Activated CD4-positive, alpha-beta T cell treated with anti-CD3 and anti-CD28 coated beads, Interleukin-10, Interleukin-2, amounts not matched to agents 100 ng/mL and 50 ng/mL, durations not matched to agents 16 hours and 8 hours (primary cell): ENCODE data around the gene ERICH2.
"Not testable (repeated sequence)": the region's sequence is repeated elsewhere in the genome, so short reads cannot be mapped to it uniquely, and the experiment has no call there.

Source experiments
- DNase-seq: peaks from one replicate; pipeline ENCODE4 v3.0.0-alpha.2; 2020

ERICH2 gene, protein sequence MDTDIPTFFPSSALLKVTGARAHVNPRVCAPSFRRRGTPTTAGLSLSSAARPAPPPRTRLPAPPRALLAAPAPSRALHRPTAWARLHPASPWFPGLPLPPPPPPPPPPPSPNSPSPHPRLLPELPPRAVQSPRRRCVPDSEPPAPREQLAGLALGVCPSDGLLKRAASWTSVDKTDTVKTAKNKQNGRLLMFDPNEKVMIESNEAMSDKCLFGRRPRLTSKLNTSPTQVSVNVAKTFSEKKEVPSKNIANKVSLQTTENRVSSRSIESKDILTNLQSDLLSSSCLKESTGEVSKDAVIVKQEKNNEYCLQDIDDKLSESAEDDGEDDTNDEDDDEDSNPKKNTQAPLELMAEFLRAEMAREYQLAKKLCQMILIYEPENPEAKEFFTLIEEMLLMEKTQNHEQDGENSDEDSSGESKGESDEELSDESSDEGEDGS

DNA sequence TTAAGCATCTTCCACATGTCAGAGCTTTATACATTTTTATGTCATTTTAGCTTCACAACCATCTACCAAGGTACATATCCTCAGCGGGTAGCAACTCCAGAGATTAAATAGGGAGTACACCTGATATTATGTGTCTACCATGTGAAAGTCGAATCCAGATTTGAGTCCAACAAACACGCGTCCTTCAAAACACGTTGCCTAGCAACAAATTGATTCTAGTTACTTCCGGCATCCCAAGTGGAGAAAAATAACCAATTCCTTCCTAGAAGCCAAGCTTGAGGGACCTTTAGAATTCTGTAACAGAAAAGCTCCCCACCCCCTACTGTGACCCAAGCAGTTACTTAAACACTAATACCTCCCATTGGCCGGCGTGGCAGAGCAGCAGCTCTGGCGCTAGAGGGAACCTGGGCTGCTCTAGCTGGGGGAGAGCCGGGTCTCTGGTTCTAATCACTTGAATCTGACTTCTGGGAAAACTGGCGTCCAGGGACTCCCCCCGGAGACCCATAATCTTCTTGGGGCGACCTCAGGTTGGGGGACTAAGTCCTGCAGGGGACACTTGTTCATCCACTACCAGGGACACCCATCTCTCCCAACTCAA lies at the start of gene ERICH2:
Gene ERICH2 (plus strand): TSS at position 371 of the 598 bp plus-strand sequence. CDS start 304 bp downstream, outside the sequence.
- peak; percentile 45 for DNase-seq

DNA sequence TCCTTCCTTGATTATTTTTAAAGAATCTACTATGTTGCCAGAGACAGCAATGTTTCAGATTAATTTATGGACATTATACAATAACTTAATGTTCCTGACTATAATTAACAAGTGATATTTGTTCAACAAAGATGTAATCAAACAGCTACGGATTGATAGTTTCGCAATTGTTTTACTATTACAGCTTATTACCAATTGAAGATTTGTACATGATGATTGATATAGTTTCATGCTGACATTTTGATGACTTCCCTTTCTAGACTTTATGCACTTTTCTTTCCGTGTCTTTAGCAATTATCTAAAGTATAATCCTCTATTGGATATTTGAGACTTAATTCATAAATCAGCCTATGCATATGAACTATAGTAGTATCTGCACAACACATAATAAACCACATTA lies 48.5 kb upstream of the ERICH2 start:
- DNase-seq: no peak

DNA sequence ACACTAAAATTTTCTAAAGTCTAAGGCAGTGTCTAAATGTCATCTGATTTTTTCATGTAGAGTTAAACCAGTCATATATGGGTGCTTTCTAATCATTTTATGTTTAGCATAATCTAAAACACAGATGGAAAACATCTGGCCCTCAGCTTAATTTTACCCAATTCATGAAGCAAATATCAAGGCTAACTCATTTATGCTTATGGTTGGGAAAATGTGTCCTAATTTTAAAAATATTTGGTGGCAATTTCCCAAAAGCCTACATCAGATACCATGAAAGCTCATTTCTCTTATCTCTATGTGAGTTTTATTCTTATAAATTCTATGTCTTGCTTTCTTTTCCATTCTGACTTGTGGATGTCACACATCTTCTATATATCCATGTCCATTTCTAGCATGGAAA lies 47.9 kb upstream of the ERICH2 start:
- DNase-seq: no peak

DNA sequence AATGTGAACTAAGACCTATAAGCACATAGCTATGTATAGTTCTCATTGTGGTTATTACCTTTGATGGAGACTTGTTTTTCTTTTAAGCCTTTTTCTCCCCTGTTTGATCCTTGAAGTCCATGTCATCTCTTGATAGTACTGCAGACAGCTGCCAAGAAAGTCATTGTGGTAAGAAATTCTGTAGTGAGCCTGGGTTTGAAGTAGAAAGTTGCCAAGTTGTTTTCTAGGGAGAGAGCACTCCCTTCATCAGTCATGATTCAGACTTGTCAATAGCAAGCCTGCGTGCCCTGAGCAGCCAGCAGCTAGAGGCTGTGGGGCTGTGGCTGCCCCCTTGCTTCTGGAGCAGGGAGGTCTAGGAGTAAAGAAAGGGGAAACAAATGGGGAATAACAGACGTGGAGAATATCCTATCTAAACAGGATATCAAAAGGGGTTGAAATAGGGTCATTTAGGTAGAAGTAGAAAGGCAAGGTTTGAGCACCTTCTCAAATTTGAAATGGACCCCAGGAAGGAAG lies 46.7 kb upstream of the ERICH2 start:
- DNase-seq: no peak

DNA sequence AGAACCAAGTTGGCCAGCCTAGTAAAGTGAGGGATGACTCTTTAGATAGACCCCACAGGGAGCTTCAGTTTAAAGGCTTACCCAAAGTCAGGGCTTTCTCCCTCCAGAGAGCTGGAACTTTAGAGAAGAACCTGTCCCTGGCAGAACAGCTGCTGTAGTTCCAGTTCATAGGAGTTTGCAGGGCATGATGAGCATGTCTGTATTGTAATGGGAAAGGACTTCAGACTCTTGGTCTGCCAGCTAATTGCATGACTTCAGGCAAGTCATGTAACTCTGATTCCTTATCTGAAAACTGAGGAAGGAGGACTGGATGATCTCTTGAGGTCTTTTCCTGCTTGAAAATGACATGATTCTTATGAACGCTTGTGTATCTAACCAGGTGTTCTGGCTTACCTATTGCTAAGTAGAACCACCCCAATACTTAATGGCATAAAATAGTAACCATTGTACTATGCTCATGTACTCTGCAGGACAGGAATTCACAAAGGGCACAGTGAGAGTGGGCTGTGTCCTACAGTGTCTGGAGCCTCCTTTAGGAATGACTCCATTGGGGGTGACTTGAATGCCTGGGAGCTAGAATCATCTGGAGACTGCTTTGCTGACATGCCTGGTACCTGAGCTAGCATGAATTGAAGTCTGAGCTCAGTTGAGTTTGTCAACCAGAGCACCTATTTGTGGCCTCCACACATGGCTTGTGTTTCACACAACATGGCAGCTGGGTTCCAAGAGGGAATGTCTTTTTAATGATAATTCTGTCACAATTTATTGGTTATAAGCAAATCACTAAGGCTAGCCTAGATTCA lies 36.2 kb upstream of the ERICH2 start:
- DNase-seq: no peak

DNA sequence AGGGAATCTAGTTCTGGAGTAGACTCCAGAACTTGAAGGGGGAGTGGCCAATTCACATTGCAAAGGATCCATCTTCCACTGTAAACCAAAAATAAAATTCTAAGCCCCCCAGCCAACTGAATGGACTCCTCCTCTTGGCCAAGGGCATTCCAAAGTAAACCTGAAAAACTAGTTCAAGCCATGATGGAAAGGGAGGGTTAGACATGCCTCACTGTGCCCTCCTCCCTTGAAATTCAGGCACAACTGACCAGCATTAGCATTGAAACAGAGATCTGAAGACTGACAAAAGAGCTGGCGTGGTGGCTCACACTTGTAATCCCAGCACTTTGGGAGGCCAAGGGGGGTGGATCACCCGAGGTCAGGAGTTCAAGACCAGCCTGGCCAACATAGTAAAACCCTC lies 35.6 kb upstream of the ERICH2 start:
- not testable (repeated sequence) for DNase-seq

DNA sequence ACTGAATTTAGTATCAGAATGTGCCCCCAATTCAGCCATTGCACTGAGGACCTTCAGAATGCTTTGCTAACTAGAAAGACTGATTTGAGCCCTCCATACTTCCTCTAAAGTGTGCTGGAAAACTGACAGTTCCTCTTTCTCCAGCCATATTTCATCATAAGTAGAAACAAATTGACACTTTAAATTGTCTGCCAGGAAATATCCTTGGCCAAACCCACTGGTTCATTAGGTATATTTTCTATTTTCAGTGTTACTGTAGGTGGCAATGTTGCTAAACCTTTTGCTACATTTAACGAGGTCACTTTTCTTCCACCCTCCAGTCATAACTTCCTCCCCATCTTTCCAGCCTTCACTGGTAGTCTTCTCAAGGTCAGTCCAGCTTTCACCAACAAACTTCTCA lies 33.5 kb upstream of the ERICH2 start:
- DNase-seq: no peak

DNA sequence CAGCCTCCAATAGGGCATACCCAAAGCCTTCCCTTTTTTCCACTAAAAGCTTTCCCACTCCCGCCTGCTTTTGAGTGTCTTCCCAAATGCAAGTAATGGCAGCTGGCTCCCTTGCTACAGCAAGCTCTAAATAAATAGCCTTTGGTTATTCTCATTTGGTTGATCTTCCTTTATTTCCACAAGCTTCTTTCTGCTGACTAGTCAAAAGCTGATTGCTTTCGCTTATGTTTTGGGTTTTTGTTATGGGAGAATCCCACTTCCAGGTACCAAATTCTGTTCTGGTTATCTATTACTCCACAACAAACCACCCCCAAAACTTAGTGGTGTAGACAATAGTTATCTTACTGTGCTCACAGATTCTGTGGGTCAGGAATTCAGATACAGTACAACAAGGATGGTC lies 32.8 kb upstream of the ERICH2 start:
- DNase-seq: no peak

DNA sequence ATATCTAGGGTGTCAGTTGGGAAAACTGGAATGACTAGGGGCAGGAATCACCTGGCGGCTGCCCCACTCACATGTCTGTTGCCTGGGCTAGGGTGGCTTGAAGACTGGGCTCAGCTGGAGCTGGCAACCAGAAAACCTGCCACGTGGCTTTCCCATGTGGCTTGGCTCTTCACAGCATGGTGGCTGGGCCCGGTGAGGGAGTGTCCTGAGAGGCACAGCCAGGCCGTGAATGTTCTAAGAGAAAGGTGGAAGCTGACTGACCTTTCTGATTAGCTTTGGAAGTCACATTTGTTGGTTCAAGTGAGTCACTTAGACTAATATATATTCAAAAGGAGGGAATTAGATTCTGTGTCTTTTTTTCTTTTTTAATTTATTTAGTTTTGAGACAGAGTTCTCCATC lies 32.4 kb upstream of the ERICH2 start:
- no peak for DNase-seq

DNA sequence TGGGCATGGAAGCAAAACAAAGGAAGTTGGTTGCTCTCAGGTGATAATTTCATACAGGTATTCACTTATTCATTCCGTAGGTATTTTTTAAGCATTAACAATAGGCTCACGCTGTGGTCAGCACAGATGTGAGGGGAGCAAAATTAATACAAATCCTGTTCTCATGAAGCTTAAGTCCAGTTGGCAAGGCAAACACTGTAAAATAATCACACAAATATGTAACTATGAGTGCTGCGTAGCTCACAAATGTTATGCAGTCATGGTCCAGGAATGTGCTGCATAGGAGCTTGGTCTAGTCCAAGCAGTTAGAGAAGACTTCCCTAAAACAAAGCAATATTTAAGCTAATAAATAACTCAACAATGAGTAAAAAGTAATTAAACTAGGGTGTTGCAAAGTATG lies 31.1 kb upstream of the ERICH2 start:
- DNase-seq: no peak

DNA sequence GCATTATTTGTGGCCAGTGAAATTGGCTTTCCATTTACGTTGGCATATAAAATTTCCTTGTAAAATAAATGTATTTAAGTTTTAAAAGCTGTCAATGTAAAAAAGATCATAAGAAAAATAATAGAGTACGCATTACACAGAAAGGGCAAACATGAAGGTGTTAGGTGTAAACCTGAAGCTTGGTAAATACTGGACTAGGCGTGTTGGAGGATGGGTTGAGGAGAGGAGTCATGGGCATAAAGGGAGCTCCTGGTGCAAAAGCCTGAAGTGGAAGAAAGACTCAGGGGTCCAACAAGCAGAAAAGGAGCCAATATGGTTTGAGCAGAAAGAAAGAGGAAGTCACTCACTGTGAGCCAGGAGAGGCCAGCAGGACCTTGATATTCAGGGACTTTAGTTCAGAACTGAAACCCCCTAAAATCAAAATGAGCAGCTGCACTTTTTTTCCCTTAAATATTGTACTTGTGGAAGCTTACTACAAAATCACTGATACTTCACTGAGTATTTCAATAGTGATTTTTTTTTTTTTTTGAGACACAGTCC lies 30.6 kb upstream of the ERICH2 start:
- DNase-seq: no peak

DNA sequence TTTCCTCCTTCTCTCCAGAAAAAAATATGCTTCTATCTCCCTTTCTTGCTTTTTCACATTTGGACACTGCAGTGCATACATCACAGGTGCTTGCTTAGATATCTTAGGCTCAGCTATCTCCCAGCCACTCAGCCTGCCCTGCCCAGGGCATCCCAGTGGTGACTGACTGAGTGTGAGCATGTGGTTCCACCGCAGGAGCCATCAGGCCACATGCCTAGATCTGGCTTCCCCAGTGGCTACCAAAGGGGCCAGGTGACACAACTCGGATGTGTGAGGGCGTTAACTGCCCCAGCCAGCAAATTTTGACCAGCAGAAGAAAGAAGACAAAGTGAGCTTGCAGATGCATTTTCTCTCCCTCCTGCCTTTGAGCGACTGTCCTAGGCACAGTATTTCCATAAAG lies 29.5 kb upstream of the ERICH2 start:
- DNase-seq: no peak

DNA sequence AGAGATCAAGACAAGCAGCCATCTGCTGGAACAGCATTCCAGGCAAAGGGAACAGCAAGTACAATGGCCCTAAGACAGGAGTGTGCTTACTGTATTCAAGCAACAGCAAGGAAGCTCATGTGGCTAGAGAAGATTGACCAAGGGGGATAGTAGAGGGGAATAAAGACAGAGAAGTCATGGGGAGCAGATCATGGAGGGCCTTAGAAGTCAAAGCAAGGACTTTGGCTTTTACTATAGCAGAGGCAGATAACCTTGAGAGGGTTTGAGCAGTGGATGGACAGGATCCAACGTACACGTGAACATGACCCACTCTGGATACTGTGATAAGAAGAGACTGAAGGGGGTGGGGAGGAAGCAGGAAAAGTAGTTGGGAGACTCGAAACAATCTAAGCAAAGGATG lies 28.2 kb upstream of the ERICH2 start:
- DNase-seq: no peak

DNA sequence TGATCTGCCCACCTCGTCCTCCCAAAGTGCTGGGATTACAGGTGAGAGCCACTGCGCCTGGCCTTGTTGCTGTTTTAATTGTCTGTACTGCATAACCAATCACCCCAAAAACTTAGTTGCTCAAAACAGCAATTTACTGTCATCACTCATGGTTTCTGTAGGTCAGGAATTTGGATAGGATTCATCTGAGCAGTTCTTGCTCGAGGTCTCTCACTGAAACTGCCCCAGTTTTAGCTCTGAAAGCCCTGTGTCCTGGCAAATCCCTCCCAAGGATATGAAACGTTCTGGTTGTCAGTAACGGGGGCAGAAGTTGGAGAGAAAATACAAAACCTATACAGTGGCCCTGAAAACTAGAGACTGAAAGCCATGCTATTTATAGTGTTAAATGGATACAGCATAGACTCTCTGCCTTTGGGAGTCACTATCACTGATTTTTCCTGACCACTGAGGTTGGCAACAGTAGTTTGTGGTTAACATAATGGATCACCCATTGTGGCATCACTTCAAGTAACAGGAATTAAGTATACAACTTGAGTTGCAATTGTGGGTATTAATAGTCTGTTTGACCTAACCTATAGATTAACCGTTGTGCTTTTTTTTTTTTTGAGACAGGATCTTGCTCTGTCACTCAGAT lies 27.2 kb upstream of the ERICH2 start:
- DNase-seq: no peak

DNA sequence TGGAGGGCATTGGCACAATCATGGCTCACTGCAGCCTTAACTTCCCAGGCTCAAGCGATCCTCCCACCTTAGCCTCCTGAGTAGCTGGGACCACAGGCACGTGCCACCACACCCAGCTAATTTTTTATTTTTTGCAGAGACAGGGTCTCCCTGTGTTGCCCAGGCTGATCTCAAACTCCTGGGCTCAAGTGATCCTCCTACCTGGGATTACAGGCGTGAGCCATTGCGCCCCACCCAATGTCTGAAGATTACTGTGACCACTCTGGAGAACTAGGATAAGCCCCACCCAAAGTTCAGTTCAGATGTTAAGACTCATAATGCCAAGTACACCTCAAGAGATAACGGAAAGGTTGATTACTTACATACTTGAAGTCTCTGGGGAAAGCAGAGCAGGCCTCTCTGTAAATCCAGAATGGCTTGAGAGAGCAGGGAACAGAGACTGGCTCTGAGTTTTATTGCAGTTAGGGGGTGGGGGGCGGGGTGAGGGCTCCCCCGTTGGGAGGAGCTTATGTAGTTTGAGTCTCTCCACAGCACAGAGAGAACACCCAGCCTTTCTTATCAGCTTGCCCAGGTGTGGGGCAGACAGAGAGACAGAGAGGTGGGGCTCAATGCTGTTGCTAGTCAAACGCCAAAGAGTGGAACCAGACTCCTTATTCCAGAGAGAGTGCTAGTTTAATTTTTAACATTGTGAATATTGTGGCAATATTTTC lies 26.5 kb upstream of the ERICH2 start:
- no peak for DNase-seq

DNA sequence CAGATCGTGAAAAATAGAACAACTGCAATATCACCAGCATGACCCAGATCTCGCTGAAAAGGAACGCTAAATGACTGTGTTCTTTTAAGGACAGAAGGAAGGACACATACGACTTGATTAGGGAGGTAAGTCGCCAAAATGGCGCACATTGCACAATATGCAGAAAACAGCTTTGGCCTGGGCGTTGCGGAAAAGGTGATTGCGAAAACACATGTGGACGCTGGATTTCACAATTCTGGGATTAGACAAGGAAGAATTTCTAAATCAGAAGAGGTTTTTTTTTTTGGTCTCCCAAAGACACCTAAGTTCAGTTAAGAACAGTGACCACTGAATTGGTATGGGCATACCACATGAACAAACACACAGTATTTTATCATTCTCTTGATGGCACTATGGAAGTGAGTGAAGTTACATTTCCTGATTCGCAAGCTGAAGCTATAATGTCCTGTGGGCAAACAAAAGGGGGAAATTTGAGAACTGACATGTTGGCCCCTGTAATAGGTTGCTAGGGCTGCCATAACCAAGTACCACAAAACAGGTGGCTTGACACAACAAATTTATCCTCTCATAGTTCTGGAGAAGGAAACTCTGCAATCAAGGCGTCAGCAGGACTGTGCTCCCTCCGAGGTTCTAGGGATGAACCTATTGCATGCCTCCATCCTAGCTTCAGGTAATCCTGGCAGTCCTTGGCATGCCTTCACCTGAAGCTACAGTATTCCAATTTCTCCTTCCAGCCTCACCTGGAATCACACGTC lies 25.8 kb upstream of the ERICH2 start:
- DNase-seq: no peak

DNA sequence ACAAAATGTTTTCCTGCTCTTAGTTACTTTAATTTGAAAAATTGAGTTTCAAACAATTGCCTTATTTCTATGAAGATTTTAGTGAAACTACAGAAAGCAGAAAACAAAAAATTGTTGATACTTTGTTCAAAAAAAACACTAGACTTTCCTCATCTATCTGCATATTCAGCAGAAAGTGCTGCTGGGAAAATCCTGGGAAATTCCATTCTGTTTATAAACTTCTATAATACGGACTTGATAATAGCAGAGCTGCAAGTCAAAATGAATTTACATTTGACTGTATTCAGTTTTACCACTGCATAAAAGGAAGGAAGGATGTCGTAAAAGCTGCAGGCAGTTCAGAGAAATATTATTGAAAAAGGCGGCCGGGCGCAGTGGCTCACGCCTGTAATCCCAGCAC lies 24.9 kb upstream of the ERICH2 start:
- no peak for DNase-seq

DNA sequence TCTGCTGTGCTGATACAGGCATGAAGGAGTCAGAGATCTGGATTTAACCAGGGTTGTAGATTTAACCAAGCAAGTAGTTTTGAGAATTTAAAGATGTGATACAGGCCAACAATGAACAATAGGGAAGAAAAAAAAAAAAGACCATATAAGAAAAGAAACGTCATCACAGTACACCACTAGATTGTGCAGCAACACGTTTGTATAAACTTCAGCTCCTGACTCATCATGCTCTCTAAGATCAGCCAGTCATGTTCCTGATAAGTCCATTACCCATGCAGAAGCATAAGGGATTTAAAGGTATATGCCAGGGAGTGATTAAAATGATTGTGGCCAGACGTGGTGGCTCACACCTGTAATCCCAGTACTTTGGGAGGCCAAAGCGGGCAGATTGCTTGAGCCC lies 22.3 kb upstream of the ERICH2 start:
- no peak for DNase-seq

DNA sequence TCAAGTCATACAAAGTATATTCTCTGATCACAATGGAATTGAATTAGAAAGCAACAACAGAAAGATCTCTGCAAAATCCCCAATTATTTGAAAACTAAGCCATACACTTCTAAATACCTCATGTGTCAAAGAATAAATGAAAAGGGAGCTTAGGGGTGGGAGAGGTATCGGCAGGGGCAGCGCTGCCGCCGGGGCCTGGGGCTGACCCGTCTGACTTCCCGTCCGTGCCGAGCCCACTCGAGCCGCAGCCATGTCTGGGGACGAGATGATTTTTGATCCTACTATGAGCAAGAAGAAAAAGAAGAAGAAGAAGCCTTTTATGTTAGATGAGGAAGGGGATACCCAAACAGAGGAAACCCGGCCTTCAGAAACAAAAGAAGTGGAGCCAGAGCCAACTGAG lies 18.6 kb upstream of the ERICH2 start:
- DNase-seq: not testable (repeated sequence)

DNA sequence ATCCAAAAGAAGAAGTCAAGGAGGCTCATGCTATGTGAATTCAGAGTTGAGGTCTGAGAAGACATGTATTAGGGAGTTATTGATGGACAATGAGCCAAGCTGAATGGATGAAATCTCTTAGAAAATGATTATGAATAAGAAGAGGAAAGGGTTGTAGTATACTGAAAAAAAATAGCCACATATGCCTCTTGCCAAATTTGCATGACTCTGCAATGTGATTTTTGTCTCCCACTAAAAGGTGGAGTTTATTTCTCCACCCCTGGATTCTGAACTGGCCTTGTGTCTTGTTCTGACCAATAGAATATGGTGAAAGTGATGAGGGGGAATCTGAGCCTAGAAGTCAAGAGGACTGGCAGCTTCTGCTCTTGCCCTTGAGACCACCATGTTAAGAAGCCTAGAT lies 8.6 kb upstream of the ERICH2 start:
- DNase-seq: no peak

DNA sequence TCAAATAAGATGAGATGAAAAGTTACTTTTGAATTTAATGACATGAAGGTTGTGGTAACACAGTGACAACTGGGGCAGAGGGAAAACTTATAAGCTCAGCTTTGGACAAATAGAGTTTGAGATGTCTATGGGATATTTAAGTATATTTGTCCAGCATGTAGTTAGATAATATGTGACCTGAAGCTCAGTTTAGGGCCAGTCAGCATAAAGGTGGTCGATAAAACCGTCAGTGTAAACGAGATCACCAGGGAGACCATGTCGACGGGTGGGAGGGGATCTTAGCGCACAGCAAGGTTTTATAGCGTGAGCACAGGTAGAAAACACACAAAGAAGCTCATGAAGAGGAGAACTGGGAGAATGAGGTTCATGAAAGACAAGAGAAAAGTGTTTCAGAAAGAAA lies 7.4 kb upstream of the ERICH2 start:
- DNase-seq: no peak
